ENCODE data around the gene MMP23B.

DNA sequence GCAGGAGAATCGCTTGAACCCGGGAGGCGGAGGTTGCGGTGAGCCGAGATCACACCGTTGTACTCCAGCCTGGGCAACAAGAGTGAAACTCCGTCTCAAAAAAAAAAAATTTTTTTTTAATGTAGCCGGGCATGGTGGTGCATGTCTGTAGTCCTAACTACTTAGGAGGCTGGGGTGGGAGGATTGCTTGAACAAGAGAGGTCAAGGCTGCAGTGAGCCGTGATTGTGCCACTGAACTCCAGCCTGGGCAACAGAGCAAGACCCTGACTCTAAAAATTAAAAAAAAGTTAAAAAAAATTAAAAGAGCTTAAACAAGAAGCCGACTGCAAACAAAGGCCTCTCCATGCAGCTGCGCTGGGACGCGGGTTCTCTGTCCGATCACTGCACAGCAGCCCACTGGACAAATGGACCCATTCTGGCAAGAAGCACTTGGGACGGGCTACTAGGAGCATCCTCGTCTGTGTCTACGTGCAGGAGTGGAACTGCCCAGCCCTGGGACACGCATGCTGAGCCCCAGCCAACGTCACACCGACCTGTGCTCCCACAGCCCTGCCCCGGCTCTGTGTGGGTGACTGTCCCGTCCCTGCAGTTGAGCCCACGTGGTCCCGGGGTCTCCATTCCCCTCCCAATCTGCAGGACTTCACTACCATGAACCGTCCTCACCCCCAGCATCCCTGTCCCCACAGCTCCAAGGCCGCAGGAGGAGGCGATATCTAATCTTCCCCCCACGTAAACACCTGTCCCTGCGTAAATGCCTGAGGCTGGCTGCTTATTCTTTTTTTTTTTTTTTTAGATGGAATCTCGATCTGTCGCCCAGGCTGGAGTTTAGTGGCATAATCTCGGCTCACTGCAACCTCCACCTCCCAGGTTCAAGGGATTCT, 48.3 kb downstream of the MMP23B start:
- TF ChIP-seq, protein P1, sequence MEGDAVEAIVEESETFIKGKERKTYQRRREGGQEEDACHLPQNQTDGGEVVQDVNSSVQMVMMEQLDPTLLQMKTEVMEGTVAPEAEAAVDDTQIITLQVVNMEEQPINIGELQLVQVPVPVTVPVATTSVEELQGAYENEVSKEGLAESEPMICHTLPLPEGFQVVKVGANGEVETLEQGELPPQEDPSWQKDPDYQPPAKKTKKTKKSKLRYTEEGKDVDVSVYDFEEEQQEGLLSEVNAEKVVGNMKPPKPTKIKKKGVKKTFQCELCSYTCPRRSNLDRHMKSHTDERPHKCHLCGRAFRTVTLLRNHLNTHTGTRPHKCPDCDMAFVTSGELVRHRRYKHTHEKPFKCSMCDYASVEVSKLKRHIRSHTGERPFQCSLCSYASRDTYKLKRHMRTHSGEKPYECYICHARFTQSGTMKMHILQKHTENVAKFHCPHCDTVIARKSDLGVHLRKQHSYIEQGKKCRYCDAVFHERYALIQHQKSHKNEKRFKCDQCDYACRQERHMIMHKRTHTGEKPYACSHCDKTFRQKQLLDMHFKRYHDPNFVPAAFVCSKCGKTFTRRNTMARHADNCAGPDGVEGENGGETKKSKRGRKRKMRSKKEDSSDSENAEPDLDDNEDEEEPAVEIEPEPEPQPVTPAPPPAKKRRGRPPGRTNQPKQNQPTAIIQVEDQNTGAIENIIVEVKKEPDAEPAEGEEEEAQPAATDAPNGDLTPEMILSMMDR (IDR thresholded peaks at IDR 0.05), result no peak
- TF ChIP-seq EZH2 (IDR thresholded peaks at IDR 0.05) (no peak), EZH2phosphoT487 (IDR thresholded peaks at IDR 0.05) (no peak)
